HG03378 (cell line): ENCODE data around the gene ZNF324.
A peak's percentile ranks its signal among the peaks of the same experiment; 100 is the strongest.
"Not testable (repeated sequence)": the region's sequence is repeated elsewhere in the genome, so short reads cannot be mapped to it uniquely, and the experiment has no call there.

ENCODE experiments used
- ATAC-seq: cut with Tn5 transposase; IDR thresholded peaks from one replicate; pipeline ENCODE4 v1.9.1; 2021; ENCODE audit warnings: mild to moderate bottlenecking, moderate library complexity; ENCODE audit not compliant: unreplicated experiment

ZNF324 gene

GRCh38 chr19:58498316-58499020 lies 31.6 kb downstream of the ZNF324 start:
- no peak for ATAC-seq

- peak; percentile 75 for ATAC-seq
Measured at GRCh38 chr19:58499021-58499927, 32.4 kb downstream of the ZNF324 start.

GRCh38 chr19:58500242-58500641 lies 33.4 kb downstream of the ZNF324 start:
- no peak for ATAC-seq

GRCh38 chr19:58507602-58508223 lies 40.8 kb downstream of the ZNF324 start:
- not testable (repeated sequence) for ATAC-seq

GRCh38 chr19:58509731-58510083 lies 42.8 kb downstream of the ZNF324 start:
- no peak for ATAC-seq

GRCh38 chr19:58510084-58510862 lies 43.4 kb downstream of the ZNF324 start:
- no peak for ATAC-seq

GRCh38 chr19:58511353-58512208 lies 44.7 kb downstream of the ZNF324 start, which contains the start of gene SLC27A5:
SLC27A5 (minus strand) TSS chr19:58511992; CDS start chr19:58511955, 37 bp downstream.
- no peak for ATAC-seq

- no peak for ATAC-seq
Measured at GRCh38 chr19:58513213-58513693, 46.4 kb downstream of the ZNF324 start.

GRCh38 chr19:58513694-58514563 lies 47.0 kb downstream of the ZNF324 start:
- ATAC-seq, result peak; percentile 58

- ATAC-seq, result no peak
Measured at GRCh38 chr19:58514564-58515022, 47.7 kb downstream of the ZNF324 start.

- ATAC-seq, result no peak
Measured at GRCh38 chr19:58515259-58515658, 48.4 kb downstream of the ZNF324 start.

- no peak for ATAC-seq
Measured at GRCh38 chr19:58516246-58516836, 49.5 kb downstream of the ZNF324 start.

- ATAC-seq, result no peak
Measured at GRCh38 chr19:58516964-58517833, 50.3 kb downstream of the ZNF324 start.

- no peak for ATAC-seq
Measured at GRCh38 chr19:58518256-58519086, 51.6 kb downstream of the ZNF324 start.

GRCh38 chr19:58519087-58519354 lies 52.1 kb downstream of the ZNF324 start:
- ATAC-seq, result peak; percentile 19

- peak; percentile 81 for ATAC-seq
Measured at GRCh38 chr19:58519355-58520256, 52.7 kb downstream of the ZNF324 start, which contains the start of gene ZBTB45. ZBTB45 (minus strand) TSS chr19:58519810; CDS start chr19:58517673, 2,137 bp downstream.
